Activated gamma-delta T cell (primary cell): Measurements from ENCODE around the gene PRDM11.
A peak's percentile ranks its signal among the peaks of the same experiment; 100 is the strongest.

Source experiments
- DNase-seq: peaks from one replicate; lab custom pipeline; 2025; lab: John Stamatoyannopoulos, UW

Gene PRDM11

DNA sequence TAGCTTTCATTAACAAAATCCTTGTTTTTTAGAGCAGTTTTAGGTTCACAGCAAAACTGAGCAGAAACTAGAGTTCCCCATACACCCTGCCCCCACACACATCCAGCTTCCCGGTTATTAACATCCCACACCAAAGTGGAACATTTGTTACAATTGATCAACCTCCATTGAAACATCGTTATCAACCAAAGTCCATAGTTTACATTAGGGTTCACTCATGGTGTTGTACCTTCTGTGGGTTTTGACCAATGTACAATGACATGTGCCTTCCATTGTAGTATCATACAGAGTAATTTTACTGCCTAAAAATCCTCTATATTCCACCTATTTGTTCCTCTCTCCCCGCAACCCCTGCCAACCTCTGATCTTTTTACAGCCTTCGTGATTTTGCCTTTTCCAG, 28.5 kb downstream of the PRDM11 start:
- no peak for DNase-seq

DNA sequence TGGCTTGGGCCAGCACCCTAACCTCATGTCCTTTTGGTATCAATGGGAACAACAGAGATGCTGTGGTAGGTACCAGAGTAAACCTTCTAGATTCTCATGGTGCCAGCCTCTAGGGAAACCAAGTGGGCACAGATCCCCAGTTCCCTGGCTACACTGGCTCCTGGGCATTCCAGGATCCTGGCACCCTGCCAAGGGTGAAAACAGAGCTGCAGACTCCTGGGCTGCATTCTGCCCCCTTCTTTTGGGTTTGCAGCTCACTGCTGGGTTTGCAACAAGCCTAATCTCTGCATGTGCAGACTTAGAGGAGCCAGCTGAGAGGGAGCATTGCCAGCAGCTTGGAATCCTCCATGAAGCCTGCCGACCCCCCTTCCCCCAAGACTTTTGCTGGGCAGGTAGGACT, 30.6 kb downstream of the PRDM11 start:
- no peak for DNase-seq

DNA sequence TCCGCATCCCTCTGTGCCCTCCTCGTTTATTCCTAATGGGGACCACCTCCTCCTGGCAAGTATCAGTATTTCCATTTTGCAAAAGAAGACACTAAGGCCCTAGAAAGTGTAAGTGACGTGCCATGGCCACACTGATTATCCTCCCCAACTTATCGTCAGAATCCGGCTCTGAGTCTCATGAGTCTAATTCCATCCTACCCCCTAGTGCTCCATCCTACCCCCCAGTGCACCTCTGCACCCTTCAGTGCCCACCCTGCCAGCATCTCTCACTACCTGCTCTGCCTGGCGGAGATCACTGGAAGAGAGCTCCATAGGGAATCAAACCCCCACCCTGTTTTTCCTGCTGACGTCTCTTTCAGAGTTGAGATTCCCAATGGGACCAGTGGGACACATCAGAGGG, 31.8 kb downstream of the PRDM11 start:
- no peak for DNase-seq

DNA sequence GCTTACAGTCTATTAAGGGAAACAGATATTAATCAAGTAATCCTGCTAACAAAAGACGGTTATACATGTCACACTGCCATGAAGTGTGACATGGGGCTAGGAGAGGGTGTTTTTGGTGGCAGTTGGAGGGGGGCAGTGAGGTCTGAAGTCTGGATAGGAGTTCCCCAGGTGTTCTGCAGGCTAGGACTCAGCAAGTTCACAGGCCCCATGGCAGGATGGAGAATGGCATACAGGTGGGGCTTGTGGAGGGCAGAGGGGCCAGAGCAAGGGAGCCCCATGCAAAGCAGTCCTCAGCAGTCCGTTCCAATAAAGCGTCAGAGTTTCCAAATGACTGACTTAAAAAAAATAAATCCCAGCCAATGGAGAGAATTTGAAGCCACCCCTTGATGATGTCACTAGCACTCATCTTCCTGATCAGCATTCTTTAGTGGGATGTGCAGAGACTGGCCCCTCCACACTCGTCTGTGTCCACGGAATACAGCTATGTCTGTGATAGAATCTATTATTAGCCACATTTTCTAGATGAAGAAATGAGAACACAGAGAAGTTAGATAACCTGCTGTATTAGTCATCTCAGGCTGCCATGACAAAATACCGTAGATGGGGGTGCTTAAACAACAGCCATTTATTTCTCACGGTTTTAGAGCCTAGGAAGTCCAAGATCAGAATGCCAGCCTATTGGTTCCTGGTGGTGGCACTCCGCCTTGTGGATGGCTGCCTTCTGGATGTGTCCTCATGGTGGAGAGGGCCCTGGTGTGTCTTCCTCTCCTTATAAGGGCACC, 32.6 kb downstream of the PRDM11 start:
- no peak for DNase-seq

DNA sequence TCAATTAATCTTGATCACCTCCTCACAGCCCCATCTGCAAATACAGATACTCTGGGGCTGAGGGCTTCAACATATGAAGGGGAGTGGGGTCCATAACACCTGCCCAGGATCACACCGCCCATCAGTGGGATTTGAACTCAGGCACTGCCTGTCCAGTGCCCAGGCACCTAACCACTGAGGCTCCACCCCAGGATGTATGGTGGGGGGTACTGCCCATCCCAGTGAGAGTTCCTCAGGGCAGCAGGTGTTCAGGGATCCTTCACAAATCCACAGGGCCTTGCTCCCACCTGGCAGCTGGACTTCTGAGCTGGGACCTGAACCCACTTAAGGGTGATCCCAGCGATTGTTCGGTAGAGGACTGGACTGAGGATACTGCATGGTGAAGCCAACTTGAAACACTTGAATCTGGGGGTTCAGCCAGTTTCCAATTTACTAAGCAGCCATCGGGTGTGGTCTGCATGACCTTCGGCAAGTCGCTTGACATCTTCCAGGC, 33.3 kb downstream of the PRDM11 start:
- no peak for DNase-seq

DNA sequence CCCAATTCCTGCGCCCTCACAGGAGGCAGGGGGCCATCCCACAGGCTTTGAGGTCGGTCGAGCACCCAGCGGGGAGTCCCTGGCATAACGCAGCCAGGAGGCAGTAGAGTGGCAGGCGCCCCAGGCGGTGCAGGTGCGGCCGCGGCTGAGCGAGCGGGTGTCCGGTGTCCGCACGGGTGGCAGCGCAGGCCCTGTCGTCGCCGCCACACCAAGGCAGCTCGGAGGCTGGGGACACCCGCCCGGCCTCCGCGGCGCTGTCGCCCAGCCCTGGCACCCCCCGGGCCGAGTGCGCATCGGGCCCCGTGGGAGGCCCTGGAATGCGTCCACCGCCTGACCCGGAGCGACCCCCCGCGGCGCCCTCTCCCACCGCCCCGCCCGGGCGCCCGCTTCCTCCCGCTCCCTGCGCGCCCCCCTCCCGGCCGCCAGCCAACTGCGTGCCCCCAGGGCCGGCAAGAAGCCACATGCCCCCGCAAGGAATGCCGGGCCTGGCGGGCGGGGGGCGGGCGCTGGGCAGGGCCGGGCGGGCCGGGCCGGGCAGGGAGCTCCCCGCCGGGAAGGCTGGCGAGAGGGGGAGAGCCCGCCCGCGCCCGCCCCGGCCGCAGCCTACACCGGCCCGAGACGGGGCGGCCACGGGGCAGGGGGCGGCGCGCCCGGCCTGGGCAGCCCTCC, 33.9 kb downstream of the PRDM11 start:
- DNase-seq: no peak

DNA sequence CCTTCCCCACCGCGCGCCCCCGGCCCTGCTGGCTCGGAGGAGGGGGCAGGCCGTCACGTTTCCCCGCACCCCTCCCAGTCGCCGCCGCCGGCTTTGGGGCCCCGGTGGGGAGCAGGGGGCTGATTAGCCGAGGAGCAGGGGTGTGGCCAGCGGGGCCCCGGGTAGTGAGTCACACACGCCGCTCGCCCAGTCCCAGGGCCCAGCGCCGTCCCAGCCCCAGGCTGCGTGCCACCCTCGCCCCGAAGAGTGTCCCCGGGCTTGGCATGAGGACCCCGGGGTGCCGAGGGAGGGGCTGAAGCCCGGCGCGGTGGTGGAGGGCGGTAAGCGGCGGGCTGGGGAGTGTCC, 34.4 kb downstream of the PRDM11 start:
- peak; percentile 21 for DNase-seq

DNA sequence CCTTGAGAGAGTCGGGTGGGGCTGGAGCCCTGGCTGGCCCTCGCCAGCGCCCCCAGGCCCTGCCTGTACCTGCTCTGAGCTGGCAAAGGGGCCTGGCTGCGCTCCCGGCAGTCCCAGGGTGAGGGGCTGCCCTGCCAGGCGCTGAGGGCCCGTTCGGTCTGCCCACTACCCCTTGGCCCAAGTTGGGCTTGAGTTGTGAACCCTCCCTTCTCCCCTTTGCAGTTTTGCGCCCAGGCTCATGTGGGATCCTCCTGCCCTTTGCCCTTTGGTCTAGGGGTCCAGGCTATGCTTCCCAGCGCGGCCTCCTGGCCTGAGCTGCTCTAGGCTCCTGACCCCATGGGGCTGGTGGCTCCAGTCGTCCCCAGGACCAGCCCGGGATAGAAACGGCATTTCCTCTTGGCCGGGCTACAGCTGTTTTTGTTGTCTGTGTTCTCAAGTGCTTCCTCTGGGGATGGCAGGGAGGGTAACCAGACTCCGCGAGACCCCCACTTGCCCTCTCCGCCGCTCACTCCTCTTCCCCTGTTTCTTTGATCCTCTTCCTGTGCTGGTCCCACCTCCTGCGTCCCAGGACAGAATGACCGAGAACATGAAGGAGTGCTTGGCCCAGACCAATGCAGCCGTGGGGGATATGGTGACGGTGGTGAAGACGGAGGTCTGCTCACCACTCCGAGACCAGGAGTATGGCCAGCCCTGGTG, 34.9 kb downstream of the PRDM11 start:
- no peak for DNase-seq

DNA sequence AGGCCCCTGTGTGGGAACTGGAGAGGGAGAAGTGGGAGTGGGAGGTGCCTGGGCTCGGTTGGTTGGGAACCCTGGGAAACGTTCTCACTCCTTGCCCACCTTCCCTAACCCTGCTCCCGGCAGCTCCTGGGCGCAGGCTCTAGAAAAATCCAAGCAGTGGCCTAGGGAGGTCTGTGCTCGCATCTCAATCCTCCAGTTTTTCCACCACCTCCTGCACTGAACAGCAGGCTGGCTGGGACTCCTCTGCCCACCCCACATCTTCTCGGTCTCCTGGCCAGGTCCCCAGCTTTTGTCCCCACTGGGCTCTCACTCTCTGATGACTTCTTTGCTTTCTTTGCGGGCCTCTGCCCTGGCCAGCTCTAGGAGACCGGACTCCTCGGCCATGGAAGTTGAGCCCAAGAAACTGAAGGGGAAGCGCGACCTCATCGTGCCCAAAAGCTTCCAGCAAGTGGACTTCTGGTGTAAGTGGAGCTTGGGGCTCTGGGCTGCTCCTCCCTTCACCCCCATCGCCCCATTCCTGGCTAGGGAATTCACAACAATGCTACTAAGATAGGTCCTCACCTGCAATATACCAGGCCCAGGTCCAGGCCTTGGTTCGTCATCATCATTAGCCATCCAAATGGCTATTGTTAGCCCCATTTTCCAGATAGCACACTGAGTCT, 35.6 kb downstream of the PRDM11 start:
- no peak for DNase-seq

DNA sequence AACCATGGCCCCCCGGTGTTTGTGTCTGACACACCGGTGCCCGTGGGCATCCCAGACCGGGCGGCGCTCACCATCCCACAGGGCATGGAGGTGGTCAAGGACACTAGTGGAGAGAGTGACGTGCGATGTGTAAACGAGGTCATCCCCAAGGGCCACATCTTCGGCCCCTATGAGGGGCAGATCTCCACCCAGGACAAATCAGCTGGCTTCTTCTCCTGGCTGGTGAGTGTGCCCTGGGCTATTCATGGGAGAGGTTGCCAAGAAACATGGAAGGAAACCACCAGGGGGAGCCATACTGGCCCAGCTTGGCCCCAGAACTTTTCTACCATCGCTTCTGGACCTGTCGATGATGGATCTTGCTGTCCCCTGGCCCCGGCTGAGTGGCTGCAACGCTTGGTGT, 36.5 kb downstream of the PRDM11 start:
- DNase-seq: no peak

DNA sequence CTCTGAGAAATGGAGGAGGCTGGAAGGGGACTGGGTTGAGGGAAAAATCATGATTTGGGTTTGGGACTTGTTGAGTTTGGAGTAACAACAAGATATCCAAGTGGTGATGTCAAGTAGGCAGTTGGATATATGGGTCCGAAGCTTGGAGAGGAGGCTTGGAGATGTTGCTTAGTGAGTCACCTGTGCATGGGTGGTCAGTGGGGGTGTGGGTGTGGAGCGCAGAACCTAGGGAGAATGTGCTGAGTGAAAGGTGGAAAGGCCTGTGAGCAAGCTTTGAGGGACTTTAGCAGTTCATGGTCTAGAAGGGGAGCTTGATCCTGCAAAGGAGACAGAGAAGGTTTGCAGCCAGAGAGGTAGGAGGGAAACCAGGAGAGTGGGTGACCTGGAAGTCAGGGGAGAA, 38.2 kb downstream of the PRDM11 start:
- no peak for DNase-seq

DNA sequence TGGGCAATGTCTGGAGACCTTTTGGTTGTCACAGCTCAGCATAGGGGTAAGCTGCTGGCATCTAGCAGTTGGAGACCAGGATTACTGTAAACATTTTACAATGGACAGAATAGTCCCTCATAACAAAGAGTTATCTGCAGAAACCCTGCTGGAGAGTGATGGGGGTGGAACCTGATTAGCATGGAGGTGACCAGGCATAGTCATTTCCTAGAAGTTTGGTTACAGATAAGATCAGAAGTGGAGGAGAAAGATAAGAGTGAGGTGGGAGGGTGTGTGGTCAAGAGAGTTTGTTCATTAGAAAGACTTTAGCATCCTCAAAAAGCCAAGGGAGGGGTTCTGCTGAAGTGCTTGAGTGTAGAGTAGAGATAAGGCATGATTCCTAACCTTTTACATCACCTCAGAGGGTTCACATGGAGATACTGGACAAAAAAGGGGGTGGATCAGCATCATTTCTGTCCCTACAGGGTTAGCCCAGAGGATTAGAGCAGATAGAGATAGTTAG, 38.8 kb downstream of the PRDM11 start:
- DNase-seq: no peak

DNA sequence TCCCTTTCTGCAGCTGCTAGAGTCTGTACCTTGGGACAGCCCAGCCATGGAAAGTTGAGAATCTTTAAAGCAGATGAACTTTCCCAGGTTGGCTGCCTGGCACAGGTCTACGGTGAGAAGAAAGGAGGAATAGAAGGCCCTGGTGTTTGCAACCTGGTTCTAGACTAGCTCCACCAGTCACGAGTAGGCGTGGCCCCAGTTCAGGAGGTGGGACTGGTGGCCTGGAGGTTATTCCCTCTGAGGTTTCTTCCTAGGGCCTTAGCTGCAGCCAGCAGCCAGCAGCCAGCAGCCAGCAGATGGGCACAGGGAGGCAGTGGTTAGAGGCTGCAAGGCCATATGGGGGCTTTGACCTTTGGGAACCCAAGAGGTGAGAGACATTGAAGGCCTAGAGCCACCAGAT, 40.9 kb downstream of the PRDM11 start:
- no peak for DNase-seq

DNA sequence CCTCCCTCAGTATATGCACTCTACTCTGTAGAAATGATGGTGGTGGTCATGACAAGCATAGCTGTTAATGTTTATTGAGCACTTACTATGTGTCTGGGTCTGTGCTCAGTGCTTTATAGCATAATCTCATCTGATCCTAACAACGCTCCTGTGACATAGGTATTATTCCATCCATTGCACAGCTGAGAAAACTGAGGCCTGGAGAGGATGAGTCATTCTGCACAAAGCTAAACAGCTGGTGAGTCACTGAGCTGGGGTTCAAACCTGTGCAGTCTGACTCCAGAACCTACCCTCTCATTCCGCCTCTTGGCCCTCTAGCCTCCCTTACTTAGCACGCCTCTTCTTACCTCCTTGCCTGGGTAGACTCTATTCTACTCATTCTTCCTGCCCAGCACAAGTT, 41.7 kb downstream of the PRDM11 start:
- DNase-seq: no peak

DNA sequence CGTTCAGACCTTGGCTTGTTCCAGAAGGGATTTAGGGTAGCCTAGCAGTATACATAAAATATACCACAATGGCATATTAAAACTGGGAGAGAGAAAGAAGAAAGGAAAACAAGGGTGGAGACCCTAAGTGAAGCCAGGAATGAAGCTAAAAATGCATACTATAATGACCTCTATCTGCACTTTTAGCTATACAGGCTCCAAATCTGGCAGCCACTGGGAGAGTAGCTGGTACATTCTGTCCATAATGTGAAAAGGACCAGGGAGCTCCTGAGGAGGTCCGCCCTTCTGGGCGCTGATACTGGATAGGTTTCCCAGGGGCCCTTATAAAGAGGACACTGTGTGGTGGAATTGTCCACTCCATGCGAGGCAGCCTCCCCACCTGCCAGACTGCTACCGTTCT, 42.8 kb downstream of the PRDM11 start:
- DNase-seq: no peak

DNA sequence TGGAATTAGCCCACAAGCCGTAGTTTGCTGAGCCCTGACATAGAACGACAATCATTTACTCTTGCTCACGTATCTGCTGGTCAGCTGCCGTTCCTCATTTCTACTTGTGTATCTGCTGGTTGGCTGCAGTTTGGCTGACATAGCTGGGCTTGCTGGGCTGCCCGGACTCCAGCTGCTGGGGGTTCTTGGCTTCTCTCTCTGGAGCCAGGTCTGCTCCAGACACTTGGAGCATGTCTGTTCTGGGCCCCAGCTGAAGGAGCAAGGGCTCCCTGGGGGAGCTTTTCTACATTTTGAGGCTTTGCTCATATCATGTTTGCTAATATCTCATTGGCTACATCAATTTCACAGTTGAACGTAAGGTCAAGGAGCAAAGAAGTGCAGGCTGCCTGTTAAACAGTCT, 47.3 kb downstream of the PRDM11 start:
- DNase-seq: no peak

DNA sequence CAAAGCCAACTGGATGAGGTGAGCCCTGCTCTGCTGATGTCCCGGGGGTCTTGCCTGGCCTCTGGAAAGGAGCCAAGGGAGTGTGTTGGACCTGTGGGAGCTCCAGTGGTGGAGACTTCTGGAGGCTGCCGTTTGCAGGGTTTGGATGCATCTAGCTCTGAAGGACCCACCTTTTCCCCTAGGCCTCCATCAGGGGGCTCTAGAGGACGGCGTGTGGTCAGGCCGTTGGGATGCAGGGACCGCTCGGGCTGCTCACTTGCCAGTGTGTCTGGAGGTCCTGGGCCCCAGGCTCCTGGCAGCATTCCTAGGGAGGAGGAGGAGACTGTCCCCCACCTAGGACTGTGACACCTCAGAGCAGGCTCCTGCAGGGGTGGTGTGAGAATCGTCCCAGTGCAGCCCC, 58.3 kb downstream of the PRDM11 start:
- DNase-seq: no peak

DNA sequence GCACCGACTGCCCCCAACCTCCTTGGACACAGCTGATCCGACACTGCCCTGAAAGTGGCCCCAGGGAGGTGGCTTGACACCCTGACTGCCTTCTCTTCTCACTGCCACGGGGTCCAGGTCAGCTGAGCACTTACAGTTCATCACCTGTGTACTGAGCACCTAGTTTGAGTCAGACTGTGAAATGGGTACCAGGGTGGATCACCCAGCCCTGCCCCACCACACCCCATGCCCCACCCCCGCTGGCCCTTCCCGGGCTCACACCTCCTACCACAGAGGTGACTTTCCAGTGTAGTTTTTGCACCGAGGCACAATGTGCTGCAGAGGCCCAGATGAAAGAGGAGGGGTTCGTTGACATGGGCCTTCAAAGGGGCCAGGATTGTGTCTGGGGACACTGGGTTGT, 59.5 kb downstream of the PRDM11 start:
- no peak for DNase-seq

DNA sequence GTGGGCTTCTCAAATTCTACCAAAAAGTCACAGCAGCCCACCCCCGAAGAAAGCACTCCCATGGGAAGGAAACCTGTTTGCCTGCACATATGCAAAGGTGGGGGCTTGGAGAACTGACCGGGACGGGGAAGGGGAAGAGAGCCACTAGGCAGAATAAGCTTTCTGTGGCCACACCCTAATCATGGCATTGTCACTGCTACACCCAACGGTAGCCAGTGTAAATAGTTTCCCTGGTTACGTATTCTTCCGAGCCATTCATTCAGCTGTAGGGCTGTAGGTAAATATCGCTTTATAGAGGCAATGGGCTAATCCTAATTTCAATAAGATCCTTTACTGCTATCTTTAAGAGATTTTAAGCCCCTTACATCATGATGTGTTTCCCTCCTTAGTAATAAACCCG, 61.7 kb downstream of the PRDM11 start:
- no peak for DNase-seq

DNA sequence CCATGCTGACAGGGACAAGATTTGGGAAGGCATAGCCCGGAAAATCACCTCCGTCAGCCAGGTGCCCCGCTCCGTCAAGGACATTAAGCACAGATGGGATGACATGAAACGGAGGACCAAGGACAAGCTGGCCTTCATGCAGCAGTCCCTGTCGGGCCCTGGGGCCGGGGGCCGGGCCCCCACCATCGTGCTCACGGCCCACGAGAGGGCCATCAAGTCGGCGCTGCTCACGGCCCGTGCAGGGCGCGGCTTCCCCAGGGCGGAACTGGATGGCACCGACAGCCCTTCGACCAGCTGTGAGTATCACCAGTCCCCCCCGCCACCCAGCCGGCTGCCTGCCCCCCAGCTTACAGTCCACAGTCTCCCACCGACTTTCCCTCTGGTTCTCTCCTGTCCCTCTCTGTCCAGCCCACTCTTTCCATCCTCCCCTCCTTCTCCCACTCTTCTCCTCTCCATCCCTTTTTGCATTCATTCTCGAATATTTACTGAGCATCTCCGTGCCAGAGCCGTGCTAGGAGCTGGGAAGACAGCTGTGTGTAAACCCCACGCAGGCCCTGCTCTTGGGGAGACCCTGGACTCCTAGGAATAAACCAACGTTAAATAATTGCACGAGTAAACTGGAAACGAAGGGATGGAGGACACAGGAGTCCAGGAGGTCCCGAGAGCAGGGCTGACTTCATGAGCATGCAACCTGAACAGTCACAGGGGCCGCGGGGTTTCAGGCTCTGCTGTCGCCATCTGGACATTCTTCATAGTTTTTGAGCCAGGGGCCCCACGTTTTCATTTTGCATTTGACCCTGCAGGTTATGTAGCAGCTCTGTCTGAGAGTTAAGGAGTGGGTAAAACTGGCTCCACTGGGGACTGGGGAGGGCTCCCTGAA, 62.8 kb downstream of the PRDM11 start:
- no peak for DNase-seq
